Kidney (tissue), 14 donors: ENCODE results near the gene ELF3. TPM values are rescaled to one million over a fixed set of nuclear protein-coding genes. Genes with fewer than 3 reads are reported as not detected.

ENCODE experiments used
- DNase-seq, 5 donors: peaks; one replicate each; pipeline ENCODE4 v3.0.0-alpha.2; 2013 to 2020
- FAIRE-seq: peaks from 2 replicates; lab custom pipeline; 2012; peaks lifted over from hg19 to GRCh38; lab: Jason Lieb, UNC
- H3K27ac ChIP-seq, 2 donors: one replicate each; pipeline ENCODE4 v1.7.0; 2013; ENCODE audit warnings: low read depth in 2 of 2, low read length in 2 of 2, inconsistent platforms in 1 of 2
- H3K27me3 ChIP-seq: one replicate; pipeline ENCODE4 v1.7.1; 2013; ENCODE audit warnings: low read length, inconsistent platforms; ENCODE audit not compliant: control insufficient read depth, insufficient read depth
- H3K36me3 ChIP-seq, 3 donors: one replicate each; pipeline versions ENCODE4 v1.7.0 to v1.7.1; 2013; ENCODE audit warnings: low read length in 3 of 3, control low read depth in 1 of 3, inconsistent platforms in 1 of 3; ENCODE audit not compliant: insufficient read depth in 3 of 3, control insufficient read depth in 2 of 3
- H3K4me1 ChIP-seq, 3 donors: one replicate each; pipeline versions ENCODE4 v1.7.0 to v1.7.1; 2013; ENCODE audit warnings: low read length in 3 of 3, inconsistent platforms in 1 of 3, low read depth in 1 of 3; ENCODE audit not compliant: control insufficient read depth in 2 of 3, insufficient read depth in 2 of 3
- H3K4me3 ChIP-seq, 3 donors: one replicate each; pipeline versions ENCODE4 v1.7.0 to v1.8.1; 2013; ENCODE audit warnings: low read length in 3 of 3, control low read depth in 1 of 3, inconsistent platforms in 1 of 3
- H3K9ac ChIP-seq, 3 donors: one replicate each; pipeline versions ENCODE4 v1.7.0 to v1.7.1; 2013; ENCODE audit warnings: low read length in 3 of 3, control low read depth in 1 of 3, inconsistent platforms in 1 of 3
- H3K9me3 ChIP-seq, 3 donors: one replicate each; pipeline versions ENCODE4 v1.7.0 to v1.7.1; 2013; ENCODE audit warnings: low read length in 3 of 3, control low read depth in 1 of 3, inconsistent platforms in 1 of 3; ENCODE audit not compliant: control insufficient read depth in 2 of 3, insufficient read depth in 1 of 3
- CTCF ChIP-seq: IDR thresholded peaks from 3 replicates; pipeline ENCODE4 v1.5.1; 2012; ENCODE audit warnings: mild to moderate bottlenecking, moderate library complexity, borderline replicate concordance; ENCODE audit not compliant: insufficient read depth; ENCODE audit errors: extremely low read depth
- intact Hi-C: fragments of 100-400 bp; cut with DNase I; formaldehyde crosslinking; loops from one replicate; pipeline ENCODE4 v1.11.1; 2022
- polyA plus RNA-seq: library from polyadenylated mRNA; stranded (reverse); fragments of 350-450 nt; fragmentation: Illumina TruSeq; extraction: RNeasy Lipid Tissue Mini Kit (QIAGEN cat#74804); gene quantifications from one replicate; pipeline ENCODE4 v1.2.3, GENCODE V29; 2014; ENCODE audit warnings: low read depth, low replicate concordance; ENCODE audit not compliant: insufficient read depth
- total RNA-seq: library from RNA; stranded (reverse); fragmentation: NEBNext Ultra II Directional; extraction: Animal tissue kit (Norgen Biotek cat#: 25700); gene quantifications from one replicate; pipeline ENCODE4 v1.2.1, GENCODE V29; 2021
- donor health status: control.
- donor health status: control.
- donor health status: control.
- donor health status: control.
- donor health status: control.
- donor health status: DM: yes; HTN: yes; CAD: no.
- donor health status: Normal renal cell carcinoma (clear cell type).

Gene ELF3
- total and polyA plus RNA-seq, 2 donors from 2014 or later, result 81.8 to 400 TPM

- no peak for TF ChIP-seq CTCF
- no peaks in the 10 kb centered on the region for H3K9me3 ChIP-seq
- H3K27me3 ChIP-seq, result no peaks in the 10 kb centered on the region
- H3K9ac ChIP-seq, result no peak overlapping the region
- H3K4me3 ChIP-seq, result peak overlapping the region in 1 of 3 donors; percentile 5
- intact Hi-C loops, result loop anchor here (5.0 kb wide), 1 partner anchor 98 kb away; no protein-coding TSS in a partner anchor
- FAIRE-seq (no peak), DNase-seq (no peak)
- H3K4me1 ChIP-seq, result peaks cover 5 to 22% (median 11%) of the 10 kb centered on the region in 3 donors
- H3K27ac ChIP-seq, result no peak overlapping the region
- H3K36me3 ChIP-seq, result peaks cover 0 to 25% (median 7%) of the 10 kb centered on the region in 3 donors
Observed at GRCh38 chr1:202014060-202014459, 3.7 kb downstream of the ELF3 start.

GRCh38 chr1:202014915-202015661, 4.7 kb downstream of the ELF3 start:
- peaks cover 0 to 15% (median 5%) of the 10 kb centered on the region in 3 donors for H3K4me1 ChIP-seq
- H3K9ac ChIP-seq, result no peak overlapping the region
- intact Hi-C loops, result loop anchor here (5.0 kb wide), 1 partner anchor 97 kb away; no protein-coding TSS in a partner anchor
- no peak overlapping the region for H3K4me3 ChIP-seq
- no peak for TF ChIP-seq CTCF
- no peaks in the 10 kb centered on the region for H3K9me3 ChIP-seq
- no peaks in the 10 kb centered on the region for H3K27me3 ChIP-seq
- DNase-seq (no peak), FAIRE-seq (no peak)
- no peak overlapping the region for H3K27ac ChIP-seq
- peaks cover 0 to 25% (median 7%) of the 10 kb centered on the region in 3 donors for H3K36me3 ChIP-seq

- intact Hi-C loops, result no loop called here
- Histone ChIP-seq H3K27me3 (no peaks in the 10 kb centered on the region), H3K9me3 (no peaks in the 10 kb centered on the region), H3K36me3 (peaks cover 0 to 25% (median 7%) of the 10 kb centered on the region in 3 donors), H3K9ac (no peak overlapping the region), H3K4me1 (peaks cover 0 to 15% (median 5%) of the 10 kb centered on the region in 3 donors), H3K4me3 (no peak overlapping the region), H3K27ac (no peak overlapping the region)
- no peak for FAIRE-seq
- no peak for DNase-seq
- no peak for TF ChIP-seq CTCF
Observed at GRCh38 chr1:202015662-202015937, 5.2 kb downstream of the ELF3 start.
